ENCODE data around the gene CTNNA3.

Gene CTNNA3

GRCh38 chr10:67077376-67077775, 618.6 kb downstream of the CTNNA3 start (continued):
- no peak for TF ChIP-seq ZNF645 (tag by site-specific recombination; IDR thresholded peaks at IDR 0.05)
- no peak for TF ChIP-seq ZBTB6 (tag by site-specific recombination; IDR thresholded peaks at IDR 0.05)
- TF ChIP-seq ZNF571 (tag by site-specific recombination; IDR thresholded peaks at IDR 0.05), result no peak
- no peak for TF ChIP-seq ZNF133 (tag by site-specific recombination; IDR thresholded peaks at IDR 0.05)
- TF ChIP-seq ZFP37 (tag by site-specific recombination; IDR thresholded peaks at IDR 0.05), result no peak
- no peak for TF ChIP-seq PRDM10 (tag by site-specific recombination; IDR thresholded peaks at IDR 0.05)
- no peak for TF ChIP-seq ZNF394 (tag by site-specific recombination; IDR thresholded peaks at IDR 0.05; ENCODE audit: borderline replicate concordance)

- Histone ChIP-seq H3K27ac (ENCODE audit: extremely low read depth, low read depth, low read length) (no peak overlapping the region), H3K4me1 (ENCODE audit: control insufficient read depth, insufficient read depth, low read length) (no peaks in the 10 kb centered on the region; the same call in 1 of the 2 replicates)
- POLR2A ChIA-PET, result interaction anchor here (0.6 kb wide), 1 partner anchor 135 kb away, joined by 3 read pairs; no protein-coding TSS in a partner anchor
Measured at GRCh38 chr10:67076144-67076543, 619.9 kb downstream of the CTNNA3 start.

More at GRCh38 chr10:67076144-67076543, 619.9 kb downstream of the CTNNA3 start:
- Histone ChIP-seq H3K9me3 (ENCODE audit: control insufficient read depth, insufficient read depth, low read depth, low read length) (no peaks in the 10 kb centered on the region), H3K4me3 (ENCODE audit: low read depth, low read length) (no peak overlapping the region), H3K36me3 (ENCODE audit: control insufficient read depth in 2 of 2, insufficient read depth in 1 of 2, low read length in 2 of 2) (no peaks in the 10 kb centered on the region)
- TF ChIP-seq MYNN (tag by site-specific recombination; IDR thresholded peaks at IDR 0.05; ENCODE audit: borderline replicate concordance), result no peak
- TF ChIP-seq ZNF785 (tag by site-specific recombination; IDR thresholded peaks at IDR 0.05), result no peak
- TF ChIP-seq ZNF624 (tag by site-specific recombination; IDR thresholded peaks at IDR 0.05), result no peak
- TF ChIP-seq ZNF302 (tag by site-specific recombination; IDR thresholded peaks at IDR 0.05; ENCODE audit: low read depth), result no peak
- TF ChIP-seq ZNF239 (tag by site-specific recombination; IDR thresholded peaks at IDR 0.05), result no peak
- no peak for TF ChIP-seq YY1 (tag by site-specific recombination; IDR thresholded peaks at IDR 0.05)
- no peak for TF ChIP-seq TSHZ1 (tag by site-specific recombination; IDR thresholded peaks at IDR 0.05; ENCODE audit: borderline replicate concordance)
- no peak for TF ChIP-seq ZNF19 (tag by site-specific recombination; IDR thresholded peaks at IDR 0.05; ENCODE audit: low read depth)
- TF ChIP-seq ZNF571 (tag by site-specific recombination; IDR thresholded peaks at IDR 0.05), result no peak
- TF ChIP-seq ZNF513 (tag by site-specific recombination; IDR thresholded peaks at IDR 0.05), result no peak
- no peak for TF ChIP-seq ZNF837 (tag by site-specific recombination; IDR thresholded peaks at IDR 0.05)
- no peak for TF ChIP-seq ZNF776 (tag by site-specific recombination; IDR thresholded peaks at IDR 0.05; ENCODE audit: borderline replicate concordance)
- no peak for TF ChIP-seq ZBTB8A (tag by site-specific recombination; IDR thresholded peaks at IDR 0.05)
- no peak for TF ChIP-seq ZNF112 (tag by site-specific recombination; IDR thresholded peaks at IDR 0.05)
- no peak for TF ChIP-seq ZBTB48 (tag by site-specific recombination; IDR thresholded peaks at IDR 0.05)
- TF ChIP-seq ZNF266 (tag by site-specific recombination; IDR thresholded peaks at IDR 0.05; ENCODE audit: low read depth), result no peak
- TF ChIP-seq ZNF24 (tag by site-specific recombination; IDR thresholded peaks at IDR 0.05), result no peak
- CTCF ChIA-PET, result interaction anchor here (0.6 to 0.7 kb wide), 3 partner anchors 8 to 141 kb away, joined by 3 read pairs; no protein-coding TSS in a partner anchor
